Tibial nerve (tissue), 4 donors: ENCODE data around the gene DEUP1.

Experiments
- CTCF ChIP-seq, 5 experiments: fragments of 200-600 bp in 3 of 5; fragments of 450-650 bp in 2 of 5; sonication (generic) in 3 of 5; IDR thresholded peaks; one replicate each; pipeline ENCODE4 v1.5.1; 2016 to 2019; ENCODE audit warnings: antibody characterized with exemption in 5 of 5, mild to moderate bottlenecking in 3 of 5, moderate library complexity in 2 of 5
- EP300 ChIP-seq, 2 donors: sonication (generic); formaldehyde crosslinking; IDR thresholded peaks; one replicate each; pipeline ENCODE4 v1.6.1; 2017; ENCODE audit warnings: antibody characterized with exemption in 2 of 2, mild to moderate bottlenecking in 1 of 2
- POLR2A ChIP-seq, 2 donors: fragments of 450-650 bp; IDR thresholded peaks; one replicate each; pipeline ENCODE4 v1.6.1; 2017; ENCODE audit warnings: antibody characterized with exemption in 2 of 2, mild to moderate bottlenecking in 2 of 2, moderate library complexity in 2 of 2

GRCh38 chr11:93320230-93320629, 10.3 kb upstream of the DEUP1 start:
- TF ChIP-seq POLR2A (IDR thresholded peaks at IDR 0.05) = no peak
- TF ChIP-seq CTCF (IDR thresholded peaks at IDR 0.05) = no peak
- no peak for TF ChIP-seq EP300 (IDR thresholded peaks at IDR 0.05)
